GM12878 (cell line): ENCODE measurements around the gene HOXB6. TPM values are rescaled to one million over a fixed set of nuclear protein-coding genes. Genes with fewer than 3 reads are reported as not detected.
A peak's percentile ranks its signal among the peaks of the same experiment; 100 is the strongest.

ENCODE experiments used
- BRCA1 ChIP-seq: IDR thresholded peaks from 2 replicates; pipeline ENCODE4 v1.6.1; 2011; ENCODE audit warnings: low read depth, low read length, improper control_type of control experiment
- CREM ChIP-seq: IDR thresholded peaks from 2 replicates; pipeline ENCODE4 v1.6.1; 2014; ENCODE audit warnings: antibody characterized with exemption, low read depth
- CUX1 ChIP-seq: IDR thresholded peaks from 2 replicates; pipeline ENCODE4 v1.6.1; 2012; ENCODE audit warnings: improper control_type of control experiment, low read depth, low read length; ENCODE audit not compliant: insufficient replicate concordance
- EP300 ChIP-seq, 2 experiments: fragments of 150-350 bp in 1 of 2; IDR thresholded peaks; 2 replicates each; pipeline ENCODE4 v1.6.1; 2011 to 2012; ENCODE audit warnings: low read depth in 2 of 2, low read length in 2 of 2, borderline replicate concordance in 1 of 2, improper control_type of control experiment in 1 of 2, inconsistent platforms in 1 of 2; ENCODE audit not compliant: control insufficient read depth in 1 of 2
- FOXM1 ChIP-seq: IDR thresholded peaks from 2 replicates; pipeline ENCODE4 v1.6.1; 2012; ENCODE audit warnings: low read depth, mild to moderate bottlenecking, inconsistent platforms, low read length, moderate library complexity
- HDAC2 ChIP-seq: fragments of 200-600 bp; sonication (generic); IDR thresholded peaks from 2 replicates; pipeline ENCODE4 v1.6.1; 2017
- HDGF ChIP-seq: fragments of 450-650 bp; IDR thresholded peaks from 2 replicates; pipeline ENCODE4 v1.6.1; 2016; ENCODE audit warnings: antibody characterized with exemption
- MYB ChIP-seq: fragments of 150-350 bp; IDR thresholded peaks from 2 replicates; pipeline ENCODE4 v1.6.1; 2014; ENCODE audit warnings: mild to moderate bottlenecking, low read depth, low read length, borderline replicate concordance
- NFXL1 ChIP-seq: fragments of 450-650 bp; IDR thresholded peaks from 2 replicates; pipeline ENCODE4 v1.6.1; 2017; ENCODE audit warnings: antibody characterized with exemption, mild to moderate bottlenecking, borderline replicate concordance
- PML ChIP-seq: IDR thresholded peaks from 2 replicates; pipeline ENCODE4 v1.6.1; 2012; ENCODE audit warnings: low read length, inconsistent platforms
- POLR2AphosphoS5 ChIP-seq: IDR thresholded peaks from 2 replicates; pipeline ENCODE4 v1.6.1; 2011; ENCODE audit warnings: mild to moderate bottlenecking, low read length, inconsistent platforms
- RAD51 ChIP-seq: fragments of 450-650 bp; IDR thresholded peaks from 2 replicates; pipeline ENCODE4 v1.6.1; 2016; ENCODE audit warnings: moderate library complexity, mild to moderate bottlenecking, inconsistent platforms
- SMARCA5 ChIP-seq: fragments of 450-650 bp; IDR thresholded peaks from 2 replicates; pipeline ENCODE4 v1.6.1; 2017; ENCODE audit warnings: mild to moderate bottlenecking
- SP1 ChIP-seq: IDR thresholded peaks from one replicate; pipeline ENCODE4 v1.6.1; 2011; ENCODE audit warnings: low read depth, low read length
- STAT1 ChIP-seq: fragments of 450-650 bp; conservative IDR thresholded peaks from 2 replicates; pipeline ENCODE4 v1.6.1; 2014; ENCODE audit warnings: antibody characterized with exemption, mild to moderate bottlenecking
- TCF12 ChIP-seq: IDR thresholded peaks from 2 replicates; pipeline ENCODE4 v1.6.1; 2011; ENCODE audit warnings: low read depth, mild to moderate bottlenecking, low read length
- ZNF217 ChIP-seq: fragments of 450-650 bp; IDR thresholded peaks from 2 replicates; pipeline ENCODE4 v1.6.1; 2017; ENCODE audit warnings: antibody characterized with exemption, mild to moderate bottlenecking
- ZNF622 ChIP-seq: fragments of 450-650 bp; IDR thresholded peaks from 2 replicates; pipeline ENCODE4 v1.6.1; 2017; ENCODE audit warnings: mild to moderate bottlenecking, inconsistent platforms
- polyA plus RNA-seq, 11 experiments: library from polyadenylated mRNA; depleted of rRNA in 4 of 11; unstranded in 6 of 11; stranded (reverse) in 5 of 11; fragments of >200 nt; fragmentation: Nextera tagmentation in 4 of 11; fragmentation: Illumina TruSeq in 1 of 11; extraction: Ambion mirVana in 4 of 11; extraction: Trizol in 1 of 11; gene quantifications; 1 replicate in 1 of 11; 2 replicates in 10 of 11; pipeline versions ENCODE4 v1.2.1 to v1.2.3, GENCODE V29; 2011 to 2016; ENCODE audit warnings: inconsistent platforms in 2 of 11, missing spikeins in 2 of 11, low read depth in 1 of 11
- total RNA-seq, 4 experiments: library from RNA; depleted of rRNA in 3 of 4; stranded (reverse); fragments of >200 nt in 3 of 4; fragmentation: Illumina TruSeq in 1 of 4; extraction: Trizol in 1 of 4; gene quantifications; 2 replicates each; pipeline versions ENCODE4 v1.2.1 to v1.2.3, GENCODE V29; 2013 to 2021
- TF ChIP-seq, protein P1 (sequence below): IDR thresholded peaks from 2 replicates; pipeline ENCODE4 v1.6.1; 2012; ENCODE audit warnings: mild to moderate bottlenecking, low read depth, low read length
- TF ChIP-seq, protein P2 (sequence below): fragments of 450-650 bp; IDR thresholded peaks from 2 replicates; pipeline ENCODE4 v1.6.1; 2017; ENCODE audit warnings: low read depth, mild to moderate bottlenecking, moderate library complexity
- TF ChIP-seq, protein P3 (sequence below): IDR thresholded peaks from 2 replicates; pipeline ENCODE4 v1.6.1; 2011; ENCODE audit warnings: low read depth, mild to moderate bottlenecking, low read length, moderate library complexity, borderline replicate concordance; ENCODE audit errors: extremely low read depth

Gene HOXB6
- total and polyA plus RNA-seq, 10 of the 15 experiments (the other 5 are each of a cell fraction or from before 2014, with no cell fraction given), result 0.04 to 0.51 (median 0.09) TPM; not detected in 2

GRCh38 chr17:48578616-48579470, 25.9 kb downstream of the HOXB6 start (continued):
- TF ChIP-seq, protein P1, sequence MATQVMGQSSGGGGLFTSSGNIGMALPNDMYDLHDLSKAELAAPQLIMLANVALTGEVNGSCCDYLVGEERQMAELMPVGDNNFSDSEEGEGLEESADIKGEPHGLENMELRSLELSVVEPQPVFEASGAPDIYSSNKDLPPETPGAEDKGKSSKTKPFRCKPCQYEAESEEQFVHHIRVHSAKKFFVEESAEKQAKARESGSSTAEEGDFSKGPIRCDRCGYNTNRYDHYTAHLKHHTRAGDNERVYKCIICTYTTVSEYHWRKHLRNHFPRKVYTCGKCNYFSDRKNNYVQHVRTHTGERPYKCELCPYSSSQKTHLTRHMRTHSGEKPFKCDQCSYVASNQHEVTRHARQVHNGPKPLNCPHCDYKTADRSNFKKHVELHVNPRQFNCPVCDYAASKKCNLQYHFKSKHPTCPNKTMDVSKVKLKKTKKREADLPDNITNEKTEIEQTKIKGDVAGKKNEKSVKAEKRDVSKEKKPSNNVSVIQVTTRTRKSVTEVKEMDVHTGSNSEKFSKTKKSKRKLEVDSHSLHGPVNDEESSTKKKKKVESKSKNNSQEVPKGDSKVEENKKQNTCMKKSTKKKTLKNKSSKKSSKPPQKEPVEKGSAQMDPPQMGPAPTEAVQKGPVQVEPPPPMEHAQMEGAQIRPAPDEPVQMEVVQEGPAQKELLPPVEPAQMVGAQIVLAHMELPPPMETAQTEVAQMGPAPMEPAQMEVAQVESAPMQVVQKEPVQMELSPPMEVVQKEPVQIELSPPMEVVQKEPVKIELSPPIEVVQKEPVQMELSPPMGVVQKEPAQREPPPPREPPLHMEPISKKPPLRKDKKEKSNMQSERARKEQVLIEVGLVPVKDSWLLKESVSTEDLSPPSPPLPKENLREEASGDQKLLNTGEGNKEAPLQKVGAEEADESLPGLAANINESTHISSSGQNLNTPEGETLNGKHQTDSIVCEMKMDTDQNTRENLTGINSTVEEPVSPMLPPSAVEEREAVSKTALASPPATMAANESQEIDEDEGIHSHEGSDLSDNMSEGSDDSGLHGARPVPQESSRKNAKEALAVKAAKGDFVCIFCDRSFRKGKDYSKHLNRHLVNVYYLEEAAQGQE, result no peak
- TF ChIP-seq FOXM1 (no peak), ZNF217 (no peak), POLR2AphosphoS5 (no peak), MYB (no peak), PML (no peak), HDGF (no peak), CUX1 (no peak), HDAC2 (no peak), BRCA1 (no peak), ZNF622 (no peak), STAT1 (peak; percentile 68; the same call in 1 of the 2 replicates), RAD51 (no peak), NFXL1 (no peak), CREM (no peak), EP300 (IDR thresholded peaks at IDR 0.05; ENCODE audit: borderline replicate concordance in 1 of 2, control insufficient read depth in 1 of 2, low read depth in 2 of 2, low read length in 2 of 2) (no peak; a peak in 1 of 4 replicates), TCF12 (no peak), SMARCA5 (no peak), SP1 (no peak)
- TF ChIP-seq, protein P2, sequence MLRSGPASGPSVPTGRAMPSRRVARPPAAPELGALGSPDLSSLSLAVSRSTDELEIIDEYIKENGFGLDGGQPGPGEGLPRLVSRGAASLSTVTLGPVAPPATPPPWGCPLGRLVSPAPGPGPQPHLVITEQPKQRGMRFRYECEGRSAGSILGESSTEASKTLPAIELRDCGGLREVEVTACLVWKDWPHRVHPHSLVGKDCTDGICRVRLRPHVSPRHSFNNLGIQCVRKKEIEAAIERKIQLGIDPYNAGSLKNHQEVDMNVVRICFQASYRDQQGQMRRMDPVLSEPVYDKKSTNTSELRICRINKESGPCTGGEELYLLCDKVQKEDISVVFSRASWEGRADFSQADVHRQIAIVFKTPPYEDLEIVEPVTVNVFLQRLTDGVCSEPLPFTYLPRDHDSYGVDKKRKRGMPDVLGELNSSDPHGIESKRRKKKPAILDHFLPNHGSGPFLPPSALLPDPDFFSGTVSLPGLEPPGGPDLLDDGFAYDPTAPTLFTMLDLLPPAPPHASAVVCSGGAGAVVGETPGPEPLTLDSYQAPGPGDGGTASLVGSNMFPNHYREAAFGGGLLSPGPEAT, result no peak
- TF ChIP-seq, protein P3, sequence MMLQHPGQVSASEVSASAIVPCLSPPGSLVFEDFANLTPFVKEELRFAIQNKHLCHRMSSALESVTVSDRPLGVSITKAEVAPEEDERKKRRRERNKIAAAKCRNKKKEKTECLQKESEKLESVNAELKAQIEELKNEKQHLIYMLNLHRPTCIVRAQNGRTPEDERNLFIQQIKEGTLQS, result no peak
